Large intestine (tissue), 3 donors: ENCODE measurements around the gene HOXD13. TPM values are rescaled to one million over a fixed set of nuclear protein-coding genes. Genes with fewer than 3 reads are reported as not detected.

Experiments used
- DNase-seq, 2 donors: peaks; one replicate each; pipeline versions ENCODE4 v3.0.0 to v3.0.0-alpha.2; 2013
- H3K27ac ChIP-seq: one replicate; pipeline ENCODE4 v1.5.1; 2013; ENCODE audit warnings: low read length
- H3K27me3 ChIP-seq: 2 replicates; pipeline ENCODE4 v1.6.1; 2013; ENCODE audit warnings: low read length; ENCODE audit not compliant: control insufficient read depth, insufficient read depth
- H3K36me3 ChIP-seq: 2 replicates; pipeline ENCODE4 v1.6.1; 2013; ENCODE audit warnings: low read length; ENCODE audit not compliant: control insufficient read depth, insufficient read depth
- H3K4me1 ChIP-seq: one replicate; pipeline ENCODE4 v1.6.1; 2013; ENCODE audit warnings: low read length; ENCODE audit not compliant: control insufficient read depth, insufficient read depth
- H3K4me3 ChIP-seq: one replicate; pipeline ENCODE4 v1.5.1; 2013; ENCODE audit warnings: low read length
- H3K9me3 ChIP-seq: one replicate; pipeline ENCODE4 v1.6.1; 2013; ENCODE audit warnings: mild to moderate bottlenecking, low read depth, low read length, moderate library complexity; ENCODE audit not compliant: control insufficient read depth
- WGBS: methylation state at CpG from one replicate; pipeline ENCODE4 v1.1.5; 2013; ENCODE audit warnings: low lambda C conversion rate; ENCODE audit not compliant: insufficient coverage; 5-methylcytosine and 5-hydroxymethylcytosine counted together
- polyA plus RNA-seq: library from polyadenylated mRNA; unstranded; fragments of 120-200 nt; gene quantifications from one replicate; pipeline ENCODE4 v1.2.1, GENCODE V29; 2013

HOXD13 gene
- polyA plus RNA-seq, 1 donor, result not detected

GRCh38 chr2:176109946-176110345, 17.4 kb downstream of the HOXD13 start:
- WGBS, result no CpG with 5 or more reads among the region's 4 CpGs
- Histone ChIP-seq H3K4me1 (no peaks in the 10 kb centered on the region), H3K4me3 (no peak overlapping the region), H3K9me3 (peaks cover 25% of the 10 kb centered on the region), H3K27ac (no peak overlapping the region), H3K27me3 (peaks cover 96% of the 10 kb centered on the region), H3K36me3 (no peaks in the 10 kb centered on the region)
- DNase-seq, result no peak

GRCh38 chr2:176110415-176111308, 18.1 kb downstream of the HOXD13 start:
- H3K27ac ChIP-seq, result no peak overlapping the region
- no peaks in the 10 kb centered on the region for H3K36me3 ChIP-seq
- peaks cover 96% of the 10 kb centered on the region for H3K27me3 ChIP-seq
- DNase-seq, result no peak
- H3K4me1 ChIP-seq, result no peaks in the 10 kb centered on the region
- 48% methylated on average over 3 of the region's 7 CpGs for WGBS
- H3K9me3 ChIP-seq, result peaks cover 21% of the 10 kb centered on the region
- no peak overlapping the region for H3K4me3 ChIP-seq

- peak; percentile 18 to 53 for DNase-seq
- H3K36me3 ChIP-seq, result no peaks in the 10 kb centered on the region
- peaks cover 96% of the 10 kb centered on the region for H3K27me3 ChIP-seq
- H3K9me3 ChIP-seq, result peaks cover 26% of the 10 kb centered on the region
- H3K4me3 ChIP-seq, result no peak overlapping the region
- H3K4me1 ChIP-seq, result no peaks in the 10 kb centered on the region
- H3K27ac ChIP-seq, result no peak overlapping the region
- no CpG with 5 or more reads among the region's 16 CpGs for WGBS
Observed at GRCh38 chr2:176111309-176111663, 18.8 kb downstream of the HOXD13 start.

- no peak overlapping the region for H3K27ac ChIP-seq
- WGBS, result no CpG with 5 or more reads among the region's 29 CpGs
- H3K4me3 ChIP-seq, result no peak overlapping the region
- H3K4me1 ChIP-seq, result no peaks in the 10 kb centered on the region
- H3K9me3 ChIP-seq, result peaks cover 24% of the 10 kb centered on the region
- DNase-seq, result no peak
- peaks cover 96% of the 10 kb centered on the region for H3K27me3 ChIP-seq
- no peaks in the 10 kb centered on the region for H3K36me3 ChIP-seq
Observed at GRCh38 chr2:176111846-176112374, 19.4 kb downstream of the HOXD13 start.

GRCh38 chr2:176112375-176113302, 20.1 kb downstream of the HOXD13 start:
- H3K9me3 ChIP-seq, result peaks cover 26% of the 10 kb centered on the region
- no CpG with 5 or more reads among the region's 40 CpGs for WGBS
- no peak overlapping the region for H3K4me3 ChIP-seq
- no peak for DNase-seq
- peaks cover 99% of the 10 kb centered on the region for H3K27me3 ChIP-seq
- no peaks in the 10 kb centered on the region for H3K4me1 ChIP-seq
- H3K27ac ChIP-seq, result no peak overlapping the region
- H3K36me3 ChIP-seq, result no peaks in the 10 kb centered on the region

- Histone ChIP-seq H3K27me3 (peaks cover 100% of the 10 kb centered on the region), H3K4me1 (no peaks in the 10 kb centered on the region), H3K36me3 (no peaks in the 10 kb centered on the region), H3K27ac (no peak overlapping the region), H3K4me3 (no peak overlapping the region), H3K9me3 (peaks cover 29% of the 10 kb centered on the region)
- no CpG with 5 or more reads among the region's 26 CpGs for WGBS
- DNase-seq, result no peak
Observed at GRCh38 chr2:176114120-176114929, 21.8 kb downstream of the HOXD13 start.

GRCh38 chr2:176114930-176115625, 22.6 kb downstream of the HOXD13 start:
- 7% methylated on average over 8 of the region's 16 CpGs for WGBS
- H3K27ac ChIP-seq, result no peak overlapping the region
- no peaks in the 10 kb centered on the region for H3K36me3 ChIP-seq
- H3K27me3 ChIP-seq, result peaks cover 100% of the 10 kb centered on the region
- H3K4me3 ChIP-seq, result no peak overlapping the region
- peaks cover 29% of the 10 kb centered on the region for H3K9me3 ChIP-seq
- H3K4me1 ChIP-seq, result no peaks in the 10 kb centered on the region
- DNase-seq, result no peak

GRCh38 chr2:176115883-176116813, 23.6 kb downstream of the HOXD13 start, which contains the start of gene HOXD10:
HOXD10 (plus strand) TSS chr2:176116778; CDS start chr2:176116834, 56 bp downstream.
- no CpG with 5 or more reads among the region's 66 CpGs for WGBS
- Histone ChIP-seq H3K4me3 (no peak within 1 kb of the TSS), H3K36me3 (no peaks in the 10 kb centered on the region), H3K27me3 (peaks cover 100% of the 10 kb centered on the region), H3K4me1 (no peaks in the 10 kb centered on the region), H3K9me3 (peaks cover 29% of the 10 kb centered on the region), H3K27ac (no peak within 1 kb of the TSS)
- no peak for DNase-seq
